Stimulated activated CD4-positive, alpha-beta T cell treated with anti-CD3 and anti-CD28 coated beads, Interleukin-2, amount 100 ng/mL, for 24 hours (primary cell): ENCODE data around the gene PSMC1.

Experiments
- DNase-seq, 2 donors: peaks; one replicate each; pipeline ENCODE4 v3.0.0-alpha.2; 2020

PSMC1 gene

DNA sequence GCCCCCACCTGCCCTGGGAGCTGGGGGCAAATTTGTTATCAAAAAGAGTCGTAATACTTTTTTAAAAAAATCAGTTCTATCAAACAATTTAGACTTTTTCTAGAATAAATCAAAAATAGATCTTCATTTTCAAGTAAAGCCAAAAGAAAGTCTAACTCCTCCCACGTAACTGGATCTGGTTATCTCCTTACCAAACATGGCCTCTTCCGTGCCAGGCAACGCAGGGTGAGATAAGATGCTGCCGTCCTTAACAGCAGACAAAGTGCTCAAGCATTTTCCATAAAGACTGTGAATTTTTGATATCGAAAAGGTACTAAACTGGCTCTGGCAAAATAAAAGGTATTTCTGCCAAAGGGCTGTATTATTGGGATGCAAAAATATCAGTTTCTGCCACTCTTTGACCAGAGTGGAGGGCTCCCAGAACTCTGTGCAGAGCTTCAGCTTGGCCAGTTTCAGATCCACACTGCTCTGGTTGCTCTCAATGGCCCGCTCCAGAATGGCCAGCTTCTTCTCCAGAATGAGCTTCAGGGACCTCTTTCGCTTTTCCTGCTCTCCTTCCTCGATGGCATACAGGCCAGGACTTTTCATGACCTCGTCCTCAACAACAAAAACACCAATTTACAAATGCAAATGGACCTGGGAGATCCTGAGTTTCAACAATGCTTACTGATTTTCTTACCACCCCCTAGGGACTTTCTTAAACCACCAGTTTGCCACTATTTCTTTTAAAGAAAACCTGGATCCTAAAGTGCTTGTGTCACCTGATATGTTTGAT lies 46.4 kb downstream of the PSMC1 start:
- no peak for DNase-seq

DNA sequence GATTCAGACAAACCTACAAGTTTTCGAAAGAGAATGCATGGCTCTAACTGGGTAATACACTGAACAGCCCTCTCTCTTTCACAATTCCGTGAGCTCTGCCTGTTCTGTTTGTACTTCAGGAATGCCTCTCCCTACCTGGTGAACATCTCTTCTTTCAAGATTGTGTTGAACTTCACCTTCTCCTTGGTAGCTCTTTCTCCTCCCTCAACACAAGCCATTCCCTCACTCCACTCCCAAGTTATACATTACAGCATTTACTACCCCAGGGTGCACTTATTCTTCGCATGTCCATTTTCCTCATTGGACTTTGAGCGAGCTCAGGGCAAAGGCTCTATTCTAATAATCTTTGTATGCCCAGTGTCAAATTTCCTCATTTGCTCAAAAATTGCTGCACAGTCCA lies 47.1 kb downstream of the PSMC1 start:
- DNase-seq: no peak

DNA sequence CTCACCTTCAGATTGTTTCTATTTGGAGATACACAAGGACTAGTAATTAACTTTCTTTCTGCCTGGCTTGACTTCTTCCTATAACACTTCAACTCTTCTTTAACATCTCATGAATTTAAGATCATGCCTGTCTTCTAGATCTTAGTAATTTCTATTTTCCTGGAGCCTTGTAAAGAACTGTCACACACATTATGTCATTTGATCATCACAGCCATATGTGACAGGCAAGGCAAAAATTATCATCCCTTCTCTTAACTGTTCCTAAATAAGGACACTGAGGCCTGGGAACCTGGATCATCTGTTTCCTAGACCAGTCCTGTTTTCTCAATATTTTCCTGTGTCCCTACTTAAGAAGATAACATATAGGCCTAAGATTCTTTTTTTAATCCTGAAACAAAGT lies 48.1 kb downstream of the PSMC1 start:
- no peak for DNase-seq

DNA sequence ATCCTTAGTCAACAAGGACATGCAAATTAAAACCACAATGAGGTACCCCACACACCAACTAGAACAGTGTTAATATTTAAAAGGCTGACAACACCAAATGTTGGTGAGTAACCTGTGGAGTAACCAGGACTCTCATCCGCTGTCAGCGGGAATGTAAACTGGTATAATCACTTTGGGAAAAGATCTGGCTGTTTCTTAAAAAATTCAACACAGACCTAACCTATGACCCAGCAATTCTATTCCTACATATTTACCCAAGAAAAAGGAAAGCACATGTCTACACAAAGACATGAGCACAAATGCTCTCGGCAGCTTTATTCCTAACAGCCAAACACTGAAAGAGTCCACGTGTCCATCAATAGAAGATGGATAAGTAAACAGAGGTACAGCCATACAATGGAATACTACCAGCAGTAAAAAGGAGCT lies 48.8 kb downstream of the PSMC1 start:
- no peak for DNase-seq

DNA sequence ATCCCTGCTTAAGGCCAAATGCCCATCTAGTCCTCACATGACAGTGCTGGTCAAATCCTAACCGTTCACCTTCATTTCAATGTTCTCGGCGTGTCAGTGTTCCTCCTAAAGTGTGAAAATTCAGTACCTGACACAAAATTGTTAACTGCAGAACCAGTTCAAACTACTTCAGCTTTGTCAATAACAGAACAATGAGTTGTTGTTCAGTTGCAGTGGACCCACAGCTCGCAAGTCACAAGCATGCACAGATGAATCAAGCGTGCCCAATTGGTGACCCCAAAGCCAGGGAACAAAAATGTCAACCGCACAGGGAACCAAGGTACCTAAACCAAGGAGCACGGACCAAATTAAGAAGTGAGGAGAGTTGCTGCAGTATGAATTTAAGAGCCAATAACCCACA lies 52.2 kb downstream of the PSMC1 start:
- DNase-seq: no peak

DNA sequence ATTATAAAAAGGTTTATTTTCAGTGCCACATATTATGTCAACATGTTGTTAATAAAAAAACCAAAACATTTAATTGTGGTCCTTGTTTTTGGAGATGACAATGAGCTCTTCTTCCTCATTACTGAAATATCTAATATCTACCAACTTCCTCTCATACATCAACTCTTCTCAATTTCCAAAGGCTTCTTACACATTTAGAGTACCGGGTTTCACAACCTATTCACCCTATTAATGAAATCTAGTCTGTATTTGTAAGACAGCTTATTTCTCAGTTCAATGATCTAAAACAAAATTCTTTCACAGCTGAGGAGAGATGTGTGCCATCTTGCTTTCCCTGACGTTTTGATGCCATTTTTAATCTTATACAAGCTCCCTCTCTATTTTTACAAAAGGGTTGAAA lies 60.9 kb downstream of the PSMC1 start:
- DNase-seq: no peak

DNA sequence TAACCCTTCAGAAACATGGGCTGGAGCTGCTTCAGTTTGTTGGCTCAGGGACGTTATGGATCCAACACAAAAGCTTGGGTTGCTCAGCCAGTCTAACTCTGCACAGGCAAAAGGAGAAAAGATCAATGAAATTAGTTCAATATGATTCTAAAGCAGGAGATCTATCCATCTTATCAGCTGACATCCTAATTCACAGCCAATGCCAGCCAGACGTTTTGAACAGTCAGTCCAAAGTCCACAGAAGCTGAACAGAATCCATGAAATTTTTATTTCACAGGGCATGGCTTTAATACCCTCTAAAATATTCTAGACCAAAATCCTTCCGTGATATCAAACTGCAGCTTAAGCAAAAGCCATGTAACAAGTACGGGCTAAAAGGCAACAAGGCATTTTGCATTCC lies 61.7 kb downstream of the PSMC1 start:
- no peak for DNase-seq

DNA sequence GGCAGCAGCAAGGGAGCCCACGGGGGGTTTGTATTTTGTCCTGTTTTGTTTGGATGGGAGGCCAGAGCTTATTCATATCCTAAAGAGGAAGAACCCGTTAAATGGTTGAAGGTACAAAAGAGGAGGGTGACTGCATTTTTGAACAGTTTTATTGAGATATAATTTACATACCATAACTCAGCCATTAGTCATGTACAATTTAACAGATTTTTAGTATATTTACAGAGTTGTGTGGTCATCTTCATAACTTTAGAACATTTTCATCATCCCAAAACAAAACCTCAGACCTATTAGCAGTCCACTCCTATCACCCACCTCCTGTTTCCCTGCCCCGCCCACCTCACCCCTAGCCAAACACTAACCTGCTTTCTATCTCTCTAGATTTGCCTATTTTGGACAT lies 62.8 kb downstream of the PSMC1 start:
- no peak for DNase-seq

DNA sequence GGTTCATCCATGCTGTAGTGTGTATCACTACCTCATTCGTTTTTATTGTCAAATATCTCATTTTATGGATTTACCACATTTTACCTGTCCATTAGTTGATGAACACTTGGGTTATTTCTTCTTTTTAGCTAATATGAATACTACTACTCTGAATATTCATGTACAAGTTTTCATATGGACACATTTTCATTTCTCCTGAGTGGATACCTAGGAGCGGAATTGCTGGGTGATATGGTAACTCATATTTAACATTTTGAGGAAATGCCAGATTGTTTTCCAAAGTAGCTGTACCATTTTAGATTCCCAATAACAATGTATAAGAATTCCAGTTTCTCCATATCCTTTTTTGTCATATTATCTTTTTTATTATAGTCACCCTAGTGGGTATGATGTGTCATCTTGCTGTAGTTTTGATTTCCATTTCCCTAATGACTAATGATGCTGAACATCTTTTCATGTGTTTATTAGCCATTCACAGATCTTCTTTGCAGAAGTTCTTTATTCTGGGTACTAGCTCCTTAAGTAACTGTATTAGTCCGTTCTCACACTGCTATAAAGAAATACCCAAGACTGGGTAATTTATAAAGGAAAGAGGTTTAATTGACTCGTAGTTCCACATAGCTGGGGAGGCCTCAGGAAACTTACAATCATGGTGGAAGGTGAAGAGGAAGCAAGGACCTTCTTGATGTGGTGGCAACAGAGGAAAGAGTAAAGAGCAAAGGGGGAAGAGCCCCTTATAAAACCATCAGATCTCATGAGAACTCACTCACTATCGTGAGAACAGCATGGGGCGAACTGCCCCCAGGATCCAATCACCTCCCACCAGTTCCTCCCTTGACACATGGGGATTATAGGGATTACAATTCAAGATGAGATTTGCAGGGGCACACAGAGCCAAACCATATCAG lies 63.5 kb downstream of the PSMC1 start:
- DNase-seq: no peak

DNA sequence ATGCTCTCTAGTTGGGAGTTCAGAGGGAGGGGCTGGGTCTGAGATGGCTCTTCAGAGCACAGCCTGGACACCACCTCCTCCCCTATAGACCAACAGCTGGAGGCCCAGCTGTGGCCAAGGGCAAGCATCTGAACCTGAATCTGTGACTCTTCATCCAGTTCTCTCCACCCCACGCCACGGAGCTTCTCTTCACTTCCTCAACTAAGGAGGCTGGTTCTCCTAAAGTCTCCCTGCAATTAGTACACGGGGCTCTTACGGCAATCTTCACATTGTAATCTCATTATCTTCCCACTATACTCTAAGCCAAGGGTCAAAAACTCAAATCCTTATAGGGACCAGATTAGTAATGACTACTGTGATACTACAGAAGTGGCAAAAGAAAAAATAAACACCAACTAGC lies 65.5 kb downstream of the PSMC1 start:
- DNase-seq: no peak
